ENCODE measurements around the gene CLEC7A.

- no peak for TF ChIP-seq CTCF (conservative IDR thresholded peaks at IDR 0.05 in 1 of 2, IDR thresholded peaks at IDR 0.05 in 1 of 2; ENCODE audit: low read depth in 1 of 2, low read length in 2 of 2)
- TF ChIP-seq EZH2 (IDR thresholded peaks at IDR 0.05; ENCODE audit: low read length, missing control alignments): no peak
Observed at GRCh38 chr12:10163084-10163483, 33.1 kb upstream of the CLEC7A start.
